PFSK-1 (cell line): Measurements from ENCODE around the gene GATB.

Experiments used
- FOXP2 ChIP-seq: optimal IDR thresholded peaks from 2 replicates; pipeline ENCODE3; 2011; ENCODE audit warnings: borderline replicate concordance, control low read depth, inconsistent platforms; ENCODE audit not compliant: insufficient read depth; ENCODE audit errors: extremely low read length, extremely low read depth
- POLR2AphosphoS5 ChIP-seq: IDR thresholded peaks from 2 replicates; pipeline ENCODE4 v1.6.1; 2012; ENCODE audit warnings: low read depth, mild to moderate bottlenecking, control low read depth, low read length, moderate library complexity
- SIN3A ChIP-seq: IDR thresholded peaks from 2 replicates; pipeline ENCODE4 v1.6.1; 2012; ENCODE audit warnings: mild to moderate bottlenecking, low read length, moderate library complexity, borderline replicate concordance; ENCODE audit not compliant: insufficient read depth
- TAF1 ChIP-seq: IDR thresholded peaks from 2 replicates; pipeline ENCODE4 v1.6.1; 2012; ENCODE audit warnings: low read length, control low read depth, borderline replicate concordance; ENCODE audit not compliant: insufficient read depth
- TF ChIP-seq, protein P1 (sequence below), 2 experiments: IDR thresholded peaks; 2 replicates each; pipeline versions ENCODE4 v1.6.1 to v1.8.0; 2011 to 2012; ENCODE audit warnings: low read depth in 2 of 2, low read length in 2 of 2, control low read depth in 1 of 2, inconsistent platforms in 1 of 2, mild to moderate bottlenecking in 1 of 2, moderate library complexity in 1 of 2; ENCODE audit not compliant: insufficient read depth in 1 of 2

The GATB gene

DNA sequence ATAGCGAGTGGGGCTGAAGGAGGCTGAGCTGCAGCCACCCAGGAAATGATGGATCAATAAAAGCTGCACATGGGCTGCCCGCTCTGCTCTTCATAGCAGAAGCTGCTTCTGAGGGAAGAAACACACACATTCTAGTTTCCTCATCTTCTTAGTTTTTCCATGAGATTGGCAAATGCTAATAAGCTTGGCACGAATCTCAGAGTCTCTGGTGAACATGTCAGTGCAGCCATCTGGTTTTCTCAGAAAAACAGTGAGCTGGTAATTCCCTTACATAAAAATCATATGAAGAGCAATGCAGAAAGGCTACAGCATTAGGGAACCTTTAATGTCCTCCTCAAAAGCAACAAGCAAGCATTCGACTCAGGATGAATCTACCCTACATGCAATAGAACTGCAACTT is 69.9 kb downstream of the GATB start:
- TF ChIP-seq, protein P1, sequence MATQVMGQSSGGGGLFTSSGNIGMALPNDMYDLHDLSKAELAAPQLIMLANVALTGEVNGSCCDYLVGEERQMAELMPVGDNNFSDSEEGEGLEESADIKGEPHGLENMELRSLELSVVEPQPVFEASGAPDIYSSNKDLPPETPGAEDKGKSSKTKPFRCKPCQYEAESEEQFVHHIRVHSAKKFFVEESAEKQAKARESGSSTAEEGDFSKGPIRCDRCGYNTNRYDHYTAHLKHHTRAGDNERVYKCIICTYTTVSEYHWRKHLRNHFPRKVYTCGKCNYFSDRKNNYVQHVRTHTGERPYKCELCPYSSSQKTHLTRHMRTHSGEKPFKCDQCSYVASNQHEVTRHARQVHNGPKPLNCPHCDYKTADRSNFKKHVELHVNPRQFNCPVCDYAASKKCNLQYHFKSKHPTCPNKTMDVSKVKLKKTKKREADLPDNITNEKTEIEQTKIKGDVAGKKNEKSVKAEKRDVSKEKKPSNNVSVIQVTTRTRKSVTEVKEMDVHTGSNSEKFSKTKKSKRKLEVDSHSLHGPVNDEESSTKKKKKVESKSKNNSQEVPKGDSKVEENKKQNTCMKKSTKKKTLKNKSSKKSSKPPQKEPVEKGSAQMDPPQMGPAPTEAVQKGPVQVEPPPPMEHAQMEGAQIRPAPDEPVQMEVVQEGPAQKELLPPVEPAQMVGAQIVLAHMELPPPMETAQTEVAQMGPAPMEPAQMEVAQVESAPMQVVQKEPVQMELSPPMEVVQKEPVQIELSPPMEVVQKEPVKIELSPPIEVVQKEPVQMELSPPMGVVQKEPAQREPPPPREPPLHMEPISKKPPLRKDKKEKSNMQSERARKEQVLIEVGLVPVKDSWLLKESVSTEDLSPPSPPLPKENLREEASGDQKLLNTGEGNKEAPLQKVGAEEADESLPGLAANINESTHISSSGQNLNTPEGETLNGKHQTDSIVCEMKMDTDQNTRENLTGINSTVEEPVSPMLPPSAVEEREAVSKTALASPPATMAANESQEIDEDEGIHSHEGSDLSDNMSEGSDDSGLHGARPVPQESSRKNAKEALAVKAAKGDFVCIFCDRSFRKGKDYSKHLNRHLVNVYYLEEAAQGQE (IDR thresholded peaks at IDR 0.05; ENCODE audit: insufficient read depth in 1 of 2, low read depth in 2 of 2, low read length in 2 of 2): no peak
- no peak for TF ChIP-seq FOXP2
- no peak for TF ChIP-seq TAF1
- TF ChIP-seq POLR2AphosphoS5: no peak
- TF ChIP-seq SIN3A: no peak

DNA sequence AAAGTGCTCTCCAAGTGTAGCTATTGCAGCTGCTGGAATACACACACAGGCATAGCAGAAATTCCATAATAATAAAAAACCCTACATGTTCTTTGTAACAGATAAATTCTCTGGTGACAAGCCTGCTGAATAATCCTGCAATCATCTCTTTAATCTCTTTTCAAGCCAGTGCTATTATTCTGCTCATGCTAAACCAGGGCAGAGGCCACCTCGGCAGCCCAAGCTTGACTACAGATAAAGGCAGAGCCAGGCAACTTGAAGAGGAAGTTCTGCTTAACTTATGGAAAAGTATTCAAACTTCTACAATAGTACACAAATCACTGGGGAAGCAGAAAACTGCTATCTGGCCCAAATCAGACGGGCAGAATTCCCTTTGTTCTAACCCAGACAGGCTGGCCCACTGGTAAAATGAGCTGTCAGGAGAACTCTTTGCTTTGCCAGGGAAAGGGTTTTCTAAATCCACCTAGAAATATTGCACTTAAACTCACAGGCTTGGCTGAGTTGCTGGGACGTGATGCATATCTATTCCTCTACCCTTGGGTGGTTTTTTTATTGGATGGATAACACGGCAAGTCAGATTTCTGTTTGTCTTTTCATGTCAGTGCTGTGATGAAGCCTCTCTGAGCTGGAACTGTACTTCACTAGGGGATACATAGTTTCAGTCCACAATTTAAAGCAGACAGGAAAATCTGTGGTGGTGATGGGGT is 70.5 kb downstream of the GATB start:
- TF ChIP-seq, protein P1 (IDR thresholded peaks at IDR 0.05; ENCODE audit: insufficient read depth in 1 of 2, low read depth in 2 of 2, low read length in 2 of 2): no peak
- TF ChIP-seq POLR2AphosphoS5 (no peak), SIN3A (no peak), TAF1 (no peak), FOXP2 (no peak)

DNA sequence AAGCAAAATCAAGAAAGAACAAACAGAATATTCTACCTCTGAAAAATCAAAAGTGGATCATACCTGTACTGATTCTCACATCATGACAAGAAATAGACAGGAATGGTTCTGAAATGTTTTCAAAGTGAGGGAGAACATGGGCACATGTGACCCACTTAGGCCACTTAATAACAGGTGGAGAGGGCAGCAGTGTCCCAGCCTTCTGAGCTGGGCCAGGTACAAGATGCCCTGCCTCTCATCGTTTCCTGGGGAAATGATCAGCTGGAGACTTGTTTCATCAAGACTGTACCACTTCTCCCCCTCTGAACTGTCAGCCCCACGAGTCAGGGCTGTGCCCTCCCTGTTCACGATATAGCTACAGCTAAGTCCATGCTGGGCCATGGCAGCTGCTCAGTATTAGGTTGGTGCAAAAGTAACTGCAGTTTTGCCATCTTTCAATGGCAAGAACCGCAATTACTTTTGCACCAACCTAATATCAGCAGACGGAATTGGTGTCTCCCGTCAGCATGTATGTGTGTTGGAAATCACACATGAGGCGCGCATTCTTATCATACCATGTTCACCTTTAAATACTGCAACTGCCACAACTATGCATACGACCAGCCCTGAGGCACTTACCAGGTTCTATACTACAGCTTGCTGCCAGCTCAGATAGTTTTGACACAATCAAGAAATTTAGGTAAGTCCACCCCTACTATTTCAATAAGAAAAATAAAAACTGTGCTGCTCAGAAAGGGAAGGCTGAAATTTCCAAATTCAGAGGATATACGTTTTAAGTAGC is 71.4 kb downstream of the GATB start:
- TF ChIP-seq TAF1: no peak
- TF ChIP-seq, protein P1 (IDR thresholded peaks at IDR 0.05; ENCODE audit: insufficient read depth in 1 of 2, low read depth in 2 of 2, low read length in 2 of 2): no peak
- no peak for TF ChIP-seq FOXP2
- TF ChIP-seq SIN3A: no peak
- no peak for TF ChIP-seq POLR2AphosphoS5

DNA sequence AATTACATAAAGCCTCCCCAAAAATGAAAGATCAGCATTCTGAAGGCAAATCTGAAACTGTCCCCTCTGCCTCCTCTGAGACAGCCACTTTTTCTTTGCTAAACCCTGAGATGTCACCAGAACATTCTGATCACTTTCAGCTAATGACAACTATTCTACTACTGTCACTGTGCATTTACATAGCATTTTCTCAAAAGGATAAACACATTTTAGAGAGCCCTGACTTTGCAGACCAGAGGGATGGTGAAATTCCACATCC is 72.1 kb downstream of the GATB start:
- TF ChIP-seq POLR2AphosphoS5: no peak

DNA sequence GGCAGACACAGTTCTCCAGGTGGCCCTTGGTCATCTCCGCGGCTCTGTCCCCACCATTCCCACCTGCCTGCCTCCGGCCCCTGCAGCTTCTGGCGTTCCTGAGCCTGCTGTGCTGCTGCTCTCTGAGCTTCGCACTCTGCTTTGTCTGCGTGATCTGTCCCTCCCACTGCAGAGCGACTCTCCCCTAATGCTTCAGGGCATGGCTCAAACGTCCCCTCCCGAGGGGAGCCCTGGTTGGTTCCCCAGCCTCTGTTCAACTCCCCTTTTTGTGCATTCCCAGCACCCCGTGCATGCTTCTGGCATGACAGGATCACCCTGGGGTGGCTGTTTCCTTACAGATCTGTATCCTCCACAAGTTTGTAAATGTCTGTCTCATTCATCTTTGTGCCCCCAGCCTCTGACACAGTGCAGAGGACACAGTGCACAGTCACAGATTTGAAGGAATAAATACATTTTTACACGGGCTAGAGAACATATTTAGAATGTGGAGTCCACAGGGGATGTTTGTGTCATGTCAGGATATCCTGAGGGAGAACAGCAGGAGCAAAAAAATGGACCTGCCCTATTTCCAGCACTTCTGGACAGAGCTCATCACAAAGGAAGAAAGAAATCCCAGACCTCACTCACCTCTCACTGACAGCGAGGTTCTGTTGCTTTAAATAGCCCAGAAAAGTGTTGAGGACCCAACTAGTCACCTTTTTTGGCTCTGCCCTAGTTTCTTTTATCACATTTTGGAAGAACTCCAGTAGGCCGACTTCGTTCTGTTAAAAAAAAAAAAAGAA is 72.6 kb downstream of the GATB start:
- TF ChIP-seq SIN3A (no peak), TAF1 (no peak), FOXP2 (no peak), POLR2AphosphoS5 (no peak)
- TF ChIP-seq, protein P1 (IDR thresholded peaks at IDR 0.05; ENCODE audit: insufficient read depth in 1 of 2, low read depth in 2 of 2, low read length in 2 of 2): no peak
